ENCODE results near the gene GRWD1.

DNA sequence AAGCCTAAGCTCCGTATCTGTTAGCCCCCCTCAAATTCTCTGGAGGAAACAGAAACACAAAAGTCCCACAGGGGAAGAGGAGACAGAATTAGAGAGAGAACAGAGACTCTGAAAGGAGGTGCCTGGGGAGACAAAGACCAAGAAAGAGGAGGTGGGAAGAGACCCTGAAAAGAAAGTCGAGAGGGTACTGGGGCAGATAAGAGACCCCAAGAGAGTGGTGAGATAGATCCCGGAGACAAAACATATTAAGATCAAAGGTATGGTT is 915 bp upstream of the GRWD1 start:
- TF ChIP-seq EZH2 (IDR thresholded peaks at IDR 0.05) = no peak
- TF ChIP-seq POLR2AphosphoS5 (IDR thresholded peaks at IDR 0.05; ENCODE audit: borderline replicate concordance, low read depth, low read length) = no peak

Data from SK-N-MC (cell line).